HG02610 (cell line): ENCODE data around the gene SIRPA.

Source experiments
- ATAC-seq: cut with Tn5 transposase; IDR thresholded peaks from one replicate; pipeline ENCODE4 v1.9.1; 2021; ENCODE audit warnings: mild to moderate bottlenecking, moderate library complexity; ENCODE audit not compliant: unreplicated experiment

SIRPA gene

DNA sequence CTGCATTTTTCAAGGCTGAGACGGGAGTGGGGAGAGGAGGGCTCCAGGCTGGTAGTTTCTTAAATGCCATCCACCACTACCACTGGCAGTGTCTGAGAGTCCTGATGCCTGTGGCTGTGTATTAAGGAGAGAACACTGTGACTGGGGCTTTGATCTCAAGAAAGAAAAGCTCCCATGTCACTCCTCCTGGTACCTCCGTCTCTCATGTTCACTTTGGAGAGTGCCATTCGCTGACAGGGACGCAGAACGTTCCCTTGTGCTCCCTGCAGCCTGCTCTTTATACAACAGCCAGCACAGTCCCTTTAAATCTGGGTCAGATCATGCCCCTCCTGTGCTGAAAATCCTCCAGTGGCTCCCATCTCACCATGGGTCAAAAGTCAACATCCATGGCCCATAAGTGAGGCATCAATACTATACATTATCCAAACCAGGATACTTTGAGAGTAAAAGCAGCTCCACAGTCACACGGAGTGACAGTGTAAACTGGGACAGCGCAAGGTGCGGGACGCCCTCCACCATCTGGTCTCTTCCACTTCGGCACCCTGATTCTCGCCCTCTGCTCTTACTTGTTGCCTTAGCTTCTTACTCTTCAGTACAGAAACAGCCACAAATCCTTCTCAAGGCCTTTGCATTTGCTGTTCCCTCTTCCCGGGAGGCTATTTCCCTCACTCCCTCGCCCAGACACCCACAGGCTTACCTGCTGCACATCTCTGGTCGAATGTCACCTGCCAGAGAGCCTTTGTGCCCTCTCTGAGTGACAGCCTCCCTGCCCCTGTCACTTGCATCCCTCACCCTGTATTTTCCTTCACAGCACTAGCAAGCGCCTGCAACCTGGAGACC lies 78.6 kb downstream of the SIRPA start:
- no peak for ATAC-seq

DNA sequence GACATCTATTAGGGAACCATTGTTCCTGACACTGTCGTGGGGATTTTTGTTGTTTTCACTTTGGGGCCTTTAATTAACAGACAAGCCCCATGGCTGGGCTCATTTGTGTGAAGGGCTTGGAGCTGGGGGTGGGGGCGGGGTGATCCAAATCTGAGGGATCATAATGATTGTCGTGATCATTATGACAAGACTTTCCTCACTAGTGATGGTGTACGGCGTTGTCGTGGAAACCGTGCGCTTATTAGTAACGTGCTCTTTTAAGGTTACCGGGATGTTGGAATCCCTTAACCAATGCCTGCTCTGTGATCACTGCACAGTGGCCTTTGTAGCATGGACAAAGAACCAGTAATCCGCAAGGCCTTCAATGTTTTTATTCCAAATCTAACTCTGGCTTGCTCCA lies 80.1 kb downstream of the SIRPA start:
- ATAC-seq = no peak

DNA sequence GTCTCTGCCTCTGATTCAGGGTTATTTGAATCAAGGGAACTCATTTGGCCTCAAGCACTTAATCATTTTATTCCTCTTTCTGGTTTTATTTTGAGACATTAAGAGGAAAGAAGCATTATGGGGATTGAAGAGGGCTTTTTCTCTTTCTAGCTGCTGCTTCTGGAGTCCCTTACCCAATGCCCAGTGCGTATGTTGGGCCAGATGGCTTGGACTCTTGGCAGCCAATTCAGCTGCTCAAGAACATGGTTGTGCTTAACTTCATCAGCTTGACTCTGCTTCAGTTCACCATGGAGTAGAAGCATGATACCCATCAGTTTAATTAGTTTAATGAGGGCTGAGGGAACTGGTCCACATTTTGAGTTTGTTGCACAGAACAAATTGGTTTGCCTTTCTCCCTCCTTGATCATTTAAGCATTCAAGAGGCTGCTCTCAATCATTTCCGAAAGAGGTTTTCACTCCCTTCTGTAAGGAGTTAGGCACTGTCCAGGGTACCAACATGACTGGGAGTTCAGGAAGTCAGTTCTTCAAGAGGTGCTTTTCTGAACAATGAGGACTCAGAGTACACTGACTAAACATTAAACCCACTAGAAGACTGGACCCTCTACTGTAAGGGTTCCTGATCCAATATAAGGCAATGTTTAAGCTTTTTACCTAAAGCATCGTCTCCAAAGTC lies 84.0 kb downstream of the SIRPA start:
- no peak for ATAC-seq

DNA sequence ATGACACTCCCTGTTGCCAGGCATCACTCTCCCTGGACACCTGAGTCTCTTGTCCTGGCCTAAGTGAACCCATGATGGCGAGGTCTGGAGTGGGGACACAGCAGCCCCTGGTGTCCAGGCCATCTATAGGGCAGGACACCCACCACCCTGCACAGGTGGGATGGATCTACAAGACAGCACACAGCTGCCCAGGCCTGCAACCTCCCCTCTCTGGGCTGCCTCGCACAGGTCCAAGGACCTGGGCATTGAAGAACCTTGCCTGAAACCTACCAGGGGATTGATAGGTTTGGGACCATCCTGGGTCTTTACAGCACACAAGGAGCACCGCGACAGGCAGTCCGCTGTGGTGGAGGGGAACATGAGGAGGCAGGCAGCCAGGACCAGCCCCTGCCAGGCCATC lies 87.5 kb downstream of the SIRPA start:
- ATAC-seq = no peak

DNA sequence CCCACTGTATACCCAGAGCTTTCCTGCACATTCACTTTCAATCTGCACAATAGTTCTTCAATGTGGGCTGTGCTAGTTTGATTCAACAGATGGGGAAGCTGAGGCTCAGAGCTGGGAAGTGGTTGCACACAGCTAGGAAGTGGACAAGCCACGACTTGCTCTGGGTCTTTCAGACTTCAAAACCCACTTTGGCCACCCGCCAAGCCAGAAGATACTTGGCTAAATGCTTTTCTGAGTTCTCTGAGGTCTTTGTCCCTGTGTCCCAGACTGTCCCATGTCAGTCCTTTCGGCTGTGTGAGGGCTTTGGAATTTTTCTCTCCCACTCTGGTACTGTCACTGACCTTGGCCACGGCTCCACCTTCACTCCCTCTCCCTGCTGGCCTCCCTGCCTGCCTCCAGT lies 88.1 kb downstream of the SIRPA start:
- ATAC-seq = no peak

DNA sequence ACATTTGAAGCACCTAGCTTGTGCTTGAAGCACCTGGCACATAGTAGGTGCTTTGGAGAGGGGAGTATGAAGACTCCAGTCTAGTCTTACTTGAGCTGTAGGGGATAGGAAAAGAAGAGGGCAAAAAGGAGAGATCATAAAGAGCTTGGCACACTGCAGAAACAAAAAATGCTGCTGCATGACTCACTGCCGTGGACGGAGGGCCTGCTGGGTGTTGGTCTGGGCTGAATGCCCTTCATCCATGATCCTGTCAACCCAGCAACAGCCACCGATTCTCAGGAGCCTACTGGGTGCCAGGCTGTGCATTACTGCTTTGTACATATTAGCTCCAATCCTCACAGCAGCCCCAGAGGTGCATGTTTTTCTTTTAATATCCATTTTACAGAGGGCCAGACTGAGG lies 92.6 kb downstream of the SIRPA start:
- no peak for ATAC-seq
